OCI-LY7 (cell line): ENCODE measurements around the gene ENTR1.

Experiments used
- EZH2phosphoT487 ChIP-seq: fragments of 200-600 bp; sonication (generic); IDR thresholded peaks from 2 replicates; pipeline ENCODE4 v1.6.1; 2018; ENCODE audit warnings: low read depth, borderline replicate concordance, mild to moderate bottlenecking, mixed run types, antibody characterized with exemption, low read length, moderate library complexity, mixed read lengths
- TF ChIP-seq, protein P1 (sequence below): fragments of 200-600 bp; sonication (generic); conservative IDR thresholded peaks from 2 replicates; pipeline ENCODE4 v1.5.1; 2014; ENCODE audit warnings: mild to moderate bottlenecking, antibody characterized with exemption, low read length, moderate library complexity, mixed read lengths

DNA sequence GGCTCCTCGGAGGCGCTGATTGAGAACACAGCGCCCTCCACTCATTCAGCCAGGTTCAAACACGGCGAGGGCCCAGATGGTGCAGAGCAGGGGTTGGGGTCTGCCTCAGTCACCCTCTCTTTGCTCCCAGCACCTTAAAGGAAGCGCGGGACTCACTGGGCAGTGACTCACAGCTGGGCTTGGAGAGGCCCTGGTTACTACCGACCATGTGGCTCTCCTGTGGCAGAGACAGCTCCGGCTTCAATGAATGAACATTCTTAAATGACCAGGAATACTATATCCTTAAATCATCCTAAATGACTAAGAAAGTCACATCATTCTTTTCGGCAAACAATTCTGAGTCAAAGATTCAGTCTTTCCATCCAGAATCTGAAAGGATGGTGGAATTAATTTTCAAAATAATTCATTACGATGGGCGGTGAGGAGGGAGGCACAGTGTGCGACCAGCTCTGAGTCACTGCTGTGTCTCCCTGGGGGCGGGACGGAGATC, 30.8 kb upstream of the ENTR1 start:
- TF ChIP-seq, protein P1, sequence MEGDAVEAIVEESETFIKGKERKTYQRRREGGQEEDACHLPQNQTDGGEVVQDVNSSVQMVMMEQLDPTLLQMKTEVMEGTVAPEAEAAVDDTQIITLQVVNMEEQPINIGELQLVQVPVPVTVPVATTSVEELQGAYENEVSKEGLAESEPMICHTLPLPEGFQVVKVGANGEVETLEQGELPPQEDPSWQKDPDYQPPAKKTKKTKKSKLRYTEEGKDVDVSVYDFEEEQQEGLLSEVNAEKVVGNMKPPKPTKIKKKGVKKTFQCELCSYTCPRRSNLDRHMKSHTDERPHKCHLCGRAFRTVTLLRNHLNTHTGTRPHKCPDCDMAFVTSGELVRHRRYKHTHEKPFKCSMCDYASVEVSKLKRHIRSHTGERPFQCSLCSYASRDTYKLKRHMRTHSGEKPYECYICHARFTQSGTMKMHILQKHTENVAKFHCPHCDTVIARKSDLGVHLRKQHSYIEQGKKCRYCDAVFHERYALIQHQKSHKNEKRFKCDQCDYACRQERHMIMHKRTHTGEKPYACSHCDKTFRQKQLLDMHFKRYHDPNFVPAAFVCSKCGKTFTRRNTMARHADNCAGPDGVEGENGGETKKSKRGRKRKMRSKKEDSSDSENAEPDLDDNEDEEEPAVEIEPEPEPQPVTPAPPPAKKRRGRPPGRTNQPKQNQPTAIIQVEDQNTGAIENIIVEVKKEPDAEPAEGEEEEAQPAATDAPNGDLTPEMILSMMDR = no peak
- no peak for TF ChIP-seq EZH2phosphoT487
